Measurements from ENCODE around the gene UTY. TPM values are rescaled to one million over a fixed set of nuclear protein-coding genes. Genes with fewer than 3 reads are reported as not detected.

Gene UTY
- total and polyA plus RNA-seq, 3 donors from 2014 or later = 6.7 to 58.5 (median 55.8) TPM

GRCh38 chrY:13423281-13423732 is 56.5 kb downstream of the UTY start:
- Histone ChIP-seq H3K9me3 (no peaks in the 10 kb centered on the region), H3K36me3 (ENCODE audit: low read depth, missing control alignments) (no peaks in the 10 kb centered on the region), H3K4me3 (no peak overlapping the region), H3K4me1 (peaks cover 4% of the 10 kb centered on the region), H3K27me3 (no peaks in the 10 kb centered on the region), H3K27ac (no peak overlapping the region)
- intact Hi-C loops (cut with DNase I; ENCODE audit: low total_unique reads) = no loop called here
- peak; percentile 15 for DNase-seq
- no peak for TF ChIP-seq CTCF (IDR thresholded peaks at IDR 0.05)
- TF ChIP-seq POLR2A (IDR thresholded peaks at IDR 0.05) = no peak
- WGBS, 2 donors = 25 to 30% methylated on average over 5 of the region's 5 CpGs

- WGBS, 2 donors = 77 to 91% methylated on average over 6 of the region's 6 CpGs
- H3K9me3 ChIP-seq = no peaks in the 10 kb centered on the region
- TF ChIP-seq CTCF (IDR thresholded peaks at IDR 0.05) (no peak), POLR2A (IDR thresholded peaks at IDR 0.05) (no peak)
- no peak for DNase-seq
- H3K4me1 ChIP-seq = no peaks in the 10 kb centered on the region
- no peaks in the 10 kb centered on the region for H3K27me3 ChIP-seq
- no peak overlapping the region for H3K4me3 ChIP-seq
- H3K27ac ChIP-seq = no peak overlapping the region
- H3K36me3 ChIP-seq (ENCODE audit: low read depth, missing control alignments) = no peaks in the 10 kb centered on the region
- intact Hi-C loops (cut with DNase I; ENCODE audit: low total_unique reads) = no loop called here
These were observed 62.8 kb downstream of the UTY start for GRCh38 chrY:13416869-13417661.

- intact Hi-C loops (cut with DNase I; ENCODE audit: low total_unique reads) = no loop called here
- no peak overlapping the region for H3K27ac ChIP-seq
- no peak for DNase-seq
- H3K9me3 ChIP-seq = no peaks in the 10 kb centered on the region
- H3K4me1 ChIP-seq = no peaks in the 10 kb centered on the region
- TF ChIP-seq POLR2A (IDR thresholded peaks at IDR 0.05) (no peak), CTCF (IDR thresholded peaks at IDR 0.05) (no peak)
- no peak overlapping the region for H3K4me3 ChIP-seq
- H3K36me3 ChIP-seq (ENCODE audit: low read depth, missing control alignments) = no peaks in the 10 kb centered on the region
- H3K27me3 ChIP-seq = no peaks in the 10 kb centered on the region
These were observed 64.3 kb downstream of the UTY start for GRCh38 chrY:13415556-13415955.

GRCh38 chrY:13398876-13399275 is 81.0 kb downstream of the UTY start:
- no peaks in the 10 kb centered on the region for H3K27me3 ChIP-seq
- no peak for DNase-seq
- no peak overlapping the region for H3K27ac ChIP-seq
- TF ChIP-seq POLR2A (IDR thresholded peaks at IDR 0.05) (no peak), CTCF (IDR thresholded peaks at IDR 0.05) (no peak)
- no peak overlapping the region for H3K4me3 ChIP-seq
- no peaks in the 10 kb centered on the region for H3K4me1 ChIP-seq
- no peaks in the 10 kb centered on the region for H3K36me3 ChIP-seq (ENCODE audit: low read depth, missing control alignments)
- intact Hi-C loops (cut with DNase I; ENCODE audit: low total_unique reads) = no loop called here
- H3K9me3 ChIP-seq = no peaks in the 10 kb centered on the region
- WGBS, 2 donors = 91 to 96% methylated on average over 2 of the region's 2 CpGs
